Measurements from ENCODE around the gene ATXN7L1. TPM values are rescaled to one million over a fixed set of nuclear protein-coding genes. Genes with fewer than 3 reads are reported as not detected.

ATXN7L1 gene
- total RNA-seq, 1 donor from 2014 or later, result 20.6 TPM

DNA sequence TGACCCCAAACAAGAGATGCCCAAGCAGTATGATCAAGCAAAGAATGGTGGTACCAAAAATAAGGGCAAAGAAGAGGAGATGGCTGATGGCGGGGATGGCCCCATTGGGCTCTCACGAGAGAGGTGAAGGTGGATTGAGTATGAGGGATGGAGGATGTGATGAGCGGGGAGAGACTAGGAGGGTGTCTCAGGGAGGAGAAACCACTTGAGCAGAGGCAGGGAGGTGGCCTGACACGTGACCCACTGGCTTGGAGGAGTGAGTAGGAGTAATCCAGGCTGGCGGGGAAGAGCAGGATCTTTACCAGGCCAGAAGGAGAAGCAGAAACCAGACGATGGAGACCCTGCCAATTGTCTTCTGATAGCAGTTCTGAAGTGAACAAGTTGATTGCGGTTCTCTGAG, 33.3 kb upstream of the ATXN7L1 start:
- H3K36me3 Mint-ChIP-seq (ENCODE audit: unreplicated experiment), result peaks cover 18% of the 10 kb centered on the region
- no peak overlapping the region for H3K4me3 Mint-ChIP-seq (ENCODE audit: unreplicated experiment)
- H3K9me3 Mint-ChIP-seq (ENCODE audit: unreplicated experiment), result peaks cover 7% of the 10 kb centered on the region
- TF ChIP-seq, protein P1, sequence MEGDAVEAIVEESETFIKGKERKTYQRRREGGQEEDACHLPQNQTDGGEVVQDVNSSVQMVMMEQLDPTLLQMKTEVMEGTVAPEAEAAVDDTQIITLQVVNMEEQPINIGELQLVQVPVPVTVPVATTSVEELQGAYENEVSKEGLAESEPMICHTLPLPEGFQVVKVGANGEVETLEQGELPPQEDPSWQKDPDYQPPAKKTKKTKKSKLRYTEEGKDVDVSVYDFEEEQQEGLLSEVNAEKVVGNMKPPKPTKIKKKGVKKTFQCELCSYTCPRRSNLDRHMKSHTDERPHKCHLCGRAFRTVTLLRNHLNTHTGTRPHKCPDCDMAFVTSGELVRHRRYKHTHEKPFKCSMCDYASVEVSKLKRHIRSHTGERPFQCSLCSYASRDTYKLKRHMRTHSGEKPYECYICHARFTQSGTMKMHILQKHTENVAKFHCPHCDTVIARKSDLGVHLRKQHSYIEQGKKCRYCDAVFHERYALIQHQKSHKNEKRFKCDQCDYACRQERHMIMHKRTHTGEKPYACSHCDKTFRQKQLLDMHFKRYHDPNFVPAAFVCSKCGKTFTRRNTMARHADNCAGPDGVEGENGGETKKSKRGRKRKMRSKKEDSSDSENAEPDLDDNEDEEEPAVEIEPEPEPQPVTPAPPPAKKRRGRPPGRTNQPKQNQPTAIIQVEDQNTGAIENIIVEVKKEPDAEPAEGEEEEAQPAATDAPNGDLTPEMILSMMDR (IDR thresholded peaks at IDR 0.05; ENCODE audit: partially characterized antibody, unreplicated experiment), result no peak
- no peak overlapping the region for H3K27ac Mint-ChIP-seq (ENCODE audit: unreplicated experiment)
- H3K4me1 Mint-ChIP-seq (ENCODE audit: low read depth, unreplicated experiment), result peaks cover 21% of the 10 kb centered on the region
- H3K27me3 Mint-ChIP-seq (ENCODE audit: unreplicated experiment), result peaks cover 3% of the 10 kb centered on the region
- DNase-seq, result no peak

- peaks cover 20% of the 10 kb centered on the region for H3K4me1 Mint-ChIP-seq (ENCODE audit: low read depth, unreplicated experiment)
- no peak overlapping the region for H3K27ac Mint-ChIP-seq (ENCODE audit: unreplicated experiment)
- H3K4me3 Mint-ChIP-seq (ENCODE audit: unreplicated experiment), result no peak overlapping the region
- H3K36me3 Mint-ChIP-seq (ENCODE audit: unreplicated experiment), result peaks cover 18% of the 10 kb centered on the region
- H3K9me3 Mint-ChIP-seq (ENCODE audit: unreplicated experiment), result peaks cover 7% of the 10 kb centered on the region
- TF ChIP-seq, protein P1 (IDR thresholded peaks at IDR 0.05; ENCODE audit: partially characterized antibody, unreplicated experiment), result no peak
- H3K27me3 Mint-ChIP-seq (ENCODE audit: unreplicated experiment), result peaks cover 3% of the 10 kb centered on the region
- no peak for DNase-seq
Measured at GRCh38 chr7:105907129-105907846, 30.9 kb upstream of the ATXN7L1 start.

- Mint-ChIP-seq H3K27me3 (ENCODE audit: unreplicated experiment) (peaks cover 3% of the 10 kb centered on the region), H3K9me3 (ENCODE audit: unreplicated experiment) (peaks cover 9% of the 10 kb centered on the region)
- no peak for DNase-seq
Measured at GRCh38 chr7:105906695-105907094, 30.3 kb upstream of the ATXN7L1 start.

DNA sequence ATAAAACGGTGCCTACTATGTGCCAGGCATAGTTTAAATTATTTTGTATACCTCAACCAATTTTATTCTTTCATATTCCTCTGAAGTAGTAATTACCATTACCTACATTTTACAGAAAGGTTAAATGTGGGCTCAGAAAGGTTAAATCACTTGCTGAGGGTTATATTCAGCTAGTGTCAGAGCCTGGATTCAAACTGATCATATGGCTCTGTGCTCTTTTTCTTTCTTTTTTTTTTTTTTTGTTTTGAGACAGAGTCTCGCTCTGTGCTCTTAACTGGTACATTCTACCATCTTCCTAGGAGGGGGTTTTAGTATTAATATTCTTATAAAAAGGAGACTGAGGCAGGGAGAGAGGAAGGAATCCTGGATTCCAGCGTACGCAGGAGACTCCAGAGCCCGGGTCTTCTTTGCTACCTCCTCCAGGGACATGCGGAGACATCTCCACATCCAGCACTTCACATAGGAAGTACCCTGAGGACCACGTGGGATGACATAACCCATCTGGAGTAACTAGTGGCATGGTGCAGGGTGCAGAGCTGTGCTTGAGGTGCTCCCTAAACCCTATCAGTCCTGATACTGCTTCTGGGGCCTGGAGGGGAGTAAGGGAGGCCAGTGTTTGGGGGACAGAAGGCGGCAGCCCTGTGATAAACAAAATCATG, 29.6 kb upstream of the ATXN7L1 start:
- Mint-ChIP-seq H3K4me1 (ENCODE audit: low read depth, unreplicated experiment) (peaks cover 23% of the 10 kb centered on the region), H3K27me3 (ENCODE audit: unreplicated experiment) (peaks cover 3% of the 10 kb centered on the region), H3K9me3 (ENCODE audit: unreplicated experiment) (peaks cover 8% of the 10 kb centered on the region), H3K4me3 (ENCODE audit: unreplicated experiment) (no peak overlapping the region), H3K36me3 (ENCODE audit: unreplicated experiment) (peaks cover 10% of the 10 kb centered on the region), H3K27ac (ENCODE audit: unreplicated experiment) (peak overlapping the region; percentile 73)
- TF ChIP-seq, protein P1 (IDR thresholded peaks at IDR 0.05; ENCODE audit: partially characterized antibody, unreplicated experiment), result no peak
- DNase-seq, result no peak

More at GRCh38 chr7:105906695-105907094, 30.3 kb upstream of the ATXN7L1 start:
- TF ChIP-seq, protein P1 (IDR thresholded peaks at IDR 0.05; ENCODE audit: partially characterized antibody, unreplicated experiment), result no peak
- no peak overlapping the region for H3K27ac Mint-ChIP-seq (ENCODE audit: unreplicated experiment)
- peaks cover 13% of the 10 kb centered on the region for H3K36me3 Mint-ChIP-seq (ENCODE audit: unreplicated experiment)
- H3K4me3 Mint-ChIP-seq (ENCODE audit: unreplicated experiment), result no peak overlapping the region
- H3K4me1 Mint-ChIP-seq (ENCODE audit: low read depth, unreplicated experiment), result peaks cover 22% of the 10 kb centered on the region
